Uterus (tissue), 2 donors: ENCODE measurements around the gene FMNL3.

Experiments used
- CTCF ChIP-seq, 4 experiments: fragments of 200-600 bp in 2 of 4; fragments of 450-650 bp in 2 of 4; sonication (generic) in 2 of 4; IDR thresholded peaks; one replicate each; pipeline ENCODE4 v1.5.1; 2016 to 2019; ENCODE audit warnings: antibody characterized with exemption in 4 of 4, mild to moderate bottlenecking in 2 of 4, moderate library complexity in 1 of 4
- POLR2A ChIP-seq, 2 donors: fragments of 450-650 bp; IDR thresholded peaks; one replicate each; pipeline ENCODE4 v1.6.1; 2016; ENCODE audit warnings: antibody characterized with exemption in 2 of 2, mild to moderate bottlenecking in 1 of 2, moderate library complexity in 1 of 2

GRCh38 chr12:49741882-49742620, 34.8 kb upstream of the FMNL3 start:
- no peak for TF ChIP-seq CTCF (IDR thresholded peaks at IDR 0.05)
- no peak for TF ChIP-seq POLR2A (IDR thresholded peaks at IDR 0.05)
